NB4 (cell line): ENCODE data around the gene LRMDA.

Source experiments
- CTCF ChIP-seq: IDR thresholded peaks from one replicate; pipeline ENCODE4 v1.5.1; 2012; ENCODE audit warnings: low read depth, low read length
- POLR2A ChIP-seq: IDR thresholded peaks from 2 replicates; pipeline ENCODE4 v1.6.1; 2011; ENCODE audit warnings: mild to moderate bottlenecking; ENCODE audit not compliant: insufficient read length; ENCODE audit errors: extremely low read depth

GRCh38 chr10:76309070-76309469 lies 877.6 kb downstream of the LRMDA start:
- TF ChIP-seq POLR2A (no peak), CTCF (no peak)
